Aorta (tissue), 5 donors: ENCODE results near the gene DUSP9. TPM values are rescaled to one million over a fixed set of nuclear protein-coding genes. Genes with fewer than 3 reads are reported as not detected.

Source experiments
- ATAC-seq: fragments of 200-7000 bp; cut with Tn5 transposase; one replicate; pipeline ENCODE4 v1.9.1; 2022; ENCODE audit warnings: moderate library complexity; ENCODE audit not compliant: low FRiP score
- DNase-seq, 2 donors: peaks; one replicate each; pipeline ENCODE4 v3.0.0-alpha.2; 2020
- H3K27ac ChIP-seq, 2 donors: one replicate each; pipeline ENCODE4 v1.5.1; 2013; ENCODE audit warnings: low read length in 2 of 2, mild to moderate bottlenecking in 2 of 2, moderate library complexity in 2 of 2, control low read depth in 1 of 2, inconsistent platforms in 1 of 2, low read depth in 1 of 2
- H3K27me3 ChIP-seq, 2 donors: one replicate each; pipeline ENCODE4 v1.6.1; 2013; ENCODE audit warnings: control low read depth in 1 of 2, low read length in 1 of 2, mild to moderate bottlenecking in 1 of 2, moderate library complexity in 1 of 2; ENCODE audit not compliant: insufficient read depth in 2 of 2, control insufficient read depth in 1 of 2
- H3K36me3 ChIP-seq, 2 donors: one replicate each; pipeline ENCODE4 v1.6.1; 2013; ENCODE audit warnings: control low read depth in 1 of 2, low read length in 1 of 2, mild to moderate bottlenecking in 1 of 2; ENCODE audit not compliant: insufficient read depth in 2 of 2, control insufficient read depth in 1 of 2
- H3K4me1 ChIP-seq, 2 donors: one replicate each; pipeline ENCODE4 v1.6.1; 2013; ENCODE audit warnings: low read length in 2 of 2, control low read depth in 1 of 2, mild to moderate bottlenecking in 1 of 2, moderate library complexity in 1 of 2; ENCODE audit not compliant: insufficient read depth in 2 of 2, control insufficient read depth in 1 of 2
- H3K4me3 ChIP-seq, 2 donors: one replicate each; pipeline ENCODE4 v1.5.1; 2013; ENCODE audit warnings: low read length in 2 of 2, control low read depth in 1 of 2, mild to moderate bottlenecking in 1 of 2
- H3K9me3 ChIP-seq: one replicate; pipeline ENCODE4 v1.6.1; 2013; ENCODE audit warnings: mild to moderate bottlenecking, low read length; ENCODE audit not compliant: control insufficient read depth
- WGBS, 2 donors: extraction: QIAGEN DNeasy Blood & Tissue Kit; methylation state at CpG; one replicate each; pipeline ENCODE4 v1.1.7; 2013; 5-methylcytosine and 5-hydroxymethylcytosine counted together
- intact Hi-C, 2 donors: fragments of 100-400 bp; cut with DNase I; formaldehyde crosslinking; loops; one replicate each; pipeline versions ENCODE4 v1.14.2 to v1.15.0; 2022
- polyA plus RNA-seq, 2 donors: library from polyadenylated mRNA; stranded (reverse); fragments of 200-250 nt; gene quantifications; one replicate each; pipeline ENCODE4 v1.2.3, GENCODE V29; 2013
- total RNA-seq, 2 donors: library from RNA; stranded (reverse); fragmentation: NEBNext Ultra II Directional; extraction: Animal tissue kit (Norgen Biotek cat#: 25700); gene quantifications; one replicate each; pipeline ENCODE4 v1.2.1, GENCODE V29; 2021
- donor health status: healthy with polysubstance abuse.
- donor health status: Bipolar disorder and iron deficiency.
- donor health status: DM: no; HTN: no; CAD: no.
- donor health status: DM: no; HTN: no; CAD: no.
- donor health status: DM: yes; HTN: yes; CAD: no.

Gene DUSP9
- total and polyA plus RNA-seq, 4 donors: not detected

GRCh38 chrX:153633048-153633447 lies 14.0 kb upstream of the DUSP9 start:
- DNase-seq (peak in 1 of 2 donors; percentile 28), ATAC-seq (no peak)
- Histone ChIP-seq H3K36me3 (no peaks in the 10 kb centered on the region), H3K4me3 (no peak overlapping the region), H3K9me3 (no peaks in the 10 kb centered on the region), H3K27ac (no peak overlapping the region), H3K4me1 (no peaks in the 10 kb centered on the region), H3K27me3 (no peaks in the 10 kb centered on the region)
- intact Hi-C loops: no loop called here
- 93 to 96% methylated on average over 12 to 14 of the region's 14 CpGs for WGBS, 2 donors

- no peaks in the 10 kb centered on the region for H3K27me3 ChIP-seq
- intact Hi-C loops: no loop called here
- H3K27ac ChIP-seq: no peak overlapping the region
- no peaks in the 10 kb centered on the region for H3K36me3 ChIP-seq
- no peak for DNase-seq
- no peak overlapping the region for H3K4me3 ChIP-seq
- 81 to 83% methylated on average over 14 to 15 of the region's 15 CpGs for WGBS, 2 donors
- no peaks in the 10 kb centered on the region for H3K4me1 ChIP-seq
- no peaks in the 10 kb centered on the region for H3K9me3 ChIP-seq
- ATAC-seq: no peak
Observed at GRCh38 chrX:153633607-153634180, 13.3 kb upstream of the DUSP9 start.

- Histone ChIP-seq H3K9me3 (no peaks in the 10 kb centered on the region), H3K27ac (no peak overlapping the region), H3K27me3 (no peaks in the 10 kb centered on the region), H3K4me1 (no peaks in the 10 kb centered on the region), H3K36me3 (no peaks in the 10 kb centered on the region), H3K4me3 (no peak overlapping the region)
- intact Hi-C loops: no loop called here
- no peak for DNase-seq
- ATAC-seq: no peak
- 74 to 87% methylated on average over 9 of the region's 9 CpGs for WGBS, 2 donors
Observed at GRCh38 chrX:153634236-153634635, 12.8 kb upstream of the DUSP9 start.

GRCh38 chrX:153634832-153635231 lies 12.2 kb upstream of the DUSP9 start:
- Histone ChIP-seq H3K27me3 (no peaks in the 10 kb centered on the region), H3K9me3 (no peaks in the 10 kb centered on the region), H3K4me1 (no peaks in the 10 kb centered on the region), H3K36me3 (no peaks in the 10 kb centered on the region), H3K27ac (no peak overlapping the region), H3K4me3 (no peak overlapping the region)
- intact Hi-C loops: no loop called here
- 61 to 72% methylated on average over 15 of the region's 15 CpGs for WGBS, 2 donors
- peak in 1 of 2 donors; percentile 34 for DNase-seq
- no peak for ATAC-seq

GRCh38 chrX:153635388-153635787 lies 11.6 kb upstream of the DUSP9 start:
- Histone ChIP-seq H3K4me3 (no peak overlapping the region), H3K4me1 (no peaks in the 10 kb centered on the region), H3K27ac (no peak overlapping the region), H3K27me3 (no peaks in the 10 kb centered on the region), H3K9me3 (no peaks in the 10 kb centered on the region), H3K36me3 (no peaks in the 10 kb centered on the region)
- intact Hi-C loops: no loop called here
- WGBS, 2 donors: 75 to 89% methylated on average over 6 of the region's 6 CpGs
- peak; percentile 12 for ATAC-seq
- DNase-seq: no peak

GRCh38 chrX:153635788-153636668 lies 11.0 kb upstream of the DUSP9 start:
- peak; percentile 46 to 53 for DNase-seq
- ATAC-seq: no peak
- Histone ChIP-seq H3K9me3 (no peaks in the 10 kb centered on the region), H3K27me3 (no peaks in the 10 kb centered on the region), H3K27ac (no peak overlapping the region), H3K36me3 (no peaks in the 10 kb centered on the region), H3K4me3 (no peak overlapping the region), H3K4me1 (no peaks in the 10 kb centered on the region)
- WGBS, 2 donors: 84% methylated on average over 21 of the region's 21 CpGs
- intact Hi-C loops: no loop called here

GRCh38 chrX:153636716-153637115 lies 10.3 kb upstream of the DUSP9 start:
- Histone ChIP-seq H3K4me3 (no peak overlapping the region), H3K27me3 (no peaks in the 10 kb centered on the region), H3K4me1 (no peaks in the 10 kb centered on the region), H3K27ac (no peak overlapping the region), H3K36me3 (no peaks in the 10 kb centered on the region), H3K9me3 (no peaks in the 10 kb centered on the region)
- DNase-seq (no peak), ATAC-seq (no peak)
- WGBS, 2 donors: 44 to 68% methylated on average over 5 of the region's 5 CpGs
- intact Hi-C loops: no loop called here

- intact Hi-C loops: no loop called here
- no peak overlapping the region for H3K4me3 ChIP-seq
- DNase-seq: peak in 1 of 2 donors; percentile 72
- H3K4me1 ChIP-seq: no peaks in the 10 kb centered on the region
- no peak for ATAC-seq
- no peaks in the 10 kb centered on the region for H3K27me3 ChIP-seq
- H3K36me3 ChIP-seq: no peaks in the 10 kb centered on the region
- 71% methylated on average over 21 to 27 of the region's 27 CpGs for WGBS, 2 donors
- no peak overlapping the region for H3K27ac ChIP-seq
- H3K9me3 ChIP-seq: no peaks in the 10 kb centered on the region
Observed at GRCh38 chrX:153637121-153638040, 9.6 kb upstream of the DUSP9 start.
